Esophagus squamous epithelium (tissue), 4 donors: ENCODE data around the gene ROR1.

Experiments
- CTCF ChIP-seq, 6 experiments: fragments of 450-650 bp in 4 of 6; fragments of 200-600 bp in 2 of 6; sonication (generic) in 2 of 6; IDR thresholded peaks; one replicate each; pipeline ENCODE4 v1.5.1; 2016 to 2019; ENCODE audit warnings: antibody characterized with exemption in 6 of 6, mild to moderate bottlenecking in 4 of 6, moderate library complexity in 4 of 6
- POLR2A ChIP-seq, 4 donors: fragments of 450-650 bp; IDR thresholded peaks; one replicate each; pipeline ENCODE4 v1.6.1; 2017; ENCODE audit warnings: antibody characterized with exemption in 4 of 4, mild to moderate bottlenecking in 4 of 4, moderate library complexity in 3 of 4

GRCh38 chr1:63779338-63780211 lies 5.8 kb downstream of the ROR1 start:
- TF ChIP-seq CTCF (IDR thresholded peaks at IDR 0.05), result no peak
- TF ChIP-seq POLR2A (IDR thresholded peaks at IDR 0.05), result no peak
